Gastrocnemius medialis (tissue), 4 donors: ENCODE results near the gene ALDH1A3. TPM values are rescaled to one million over a fixed set of nuclear protein-coding genes. Genes with fewer than 3 reads are reported as not detected.

Source experiments
- ATAC-seq, 2 donors: fragments of 150-250 bp; one replicate each; pipeline ENCODE4 v1.9.1; 2016
- DNase-seq, 2 donors: peaks; one replicate each; pipeline ENCODE4 v3.0.0-alpha.2; 2019
- H3K27ac ChIP-seq, 4 donors: fragments of 200-600 bp; sonication (generic); 1 replicate in 1 of 4; 2 replicates in 3 of 4; pipeline ENCODE4 v1.5.1; 2016 to 2018; ENCODE audit warnings: mild to moderate bottlenecking in 2 of 4, moderate library complexity in 1 of 4
- H3K27me3 ChIP-seq, 3 donors: fragments of 200-600 bp; sonication (generic) in 2 of 3; 1 replicate in 1 of 3; 2 replicates in 2 of 3; pipeline versions ENCODE4 v1.5.1 to v1.6.0; 2016 to 2019; ENCODE audit warnings: mild to moderate bottlenecking in 1 of 3, moderate library complexity in 1 of 3
- H3K36me3 ChIP-seq, 2 donors: fragments of 200-600 bp; sonication (generic) in 1 of 2; one replicate each; pipeline ENCODE4 v1.5.1; 2017 to 2018
- H3K4me1 ChIP-seq, 2 donors: fragments of 200-600 bp; sonication (generic) in 1 of 2; one replicate each; pipeline ENCODE4 v1.5.1; 2016 to 2017; ENCODE audit warnings: mild to moderate bottlenecking in 2 of 2
- H3K4me3 ChIP-seq, 4 donors: fragments of 200-600 bp; sonication (generic) in 3 of 4; 1 replicate in 1 of 4; 2 replicates in 3 of 4; pipeline ENCODE4 v1.5.1; 2016 to 2019; ENCODE audit warnings: mild to moderate bottlenecking in 2 of 4
- H3K9me3 ChIP-seq, 3 donors: fragments of 200-600 bp; sonication (generic) in 2 of 3; 1 replicate in 1 of 3; 2 replicates in 2 of 3; pipeline ENCODE4 v1.5.1; 2016 to 2019
- POLR2A ChIP-seq, 2 donors: fragments of 450-650 bp; IDR thresholded peaks; one replicate each; pipeline ENCODE4 v1.6.1; 2017; ENCODE audit warnings: antibody characterized with exemption in 2 of 2, mild to moderate bottlenecking in 2 of 2, moderate library complexity in 2 of 2
- in situ Hi-C, 4 donors: fragments of 200-750 bp; cut with MboI; loops; one replicate each; pipeline versions ENCODE4 v1.15.0 to v1.8.0; 2017; ENCODE audit warnings: low sequenced_read_pairs in 4 of 4
- intact Hi-C: fragments of 100-400 bp; cut with DNase I; formaldehyde crosslinking; loops from one replicate; pipeline ENCODE4 v1.15.1; 2023; ENCODE audit warnings: low total_unique reads
- total RNA-seq, 4 donors: library from RNA; depleted of rRNA; stranded (reverse); fragments of >200 nt; gene quantifications; one replicate each; pipeline versions ENCODE4 v1.1.0 to v1.2.3, GENCODE V29; 2016
- TF ChIP-seq, protein P1 (sequence below), 5 experiments: fragments of 450-650 bp in 3 of 5; fragments of 200-600 bp in 2 of 5; sonication (generic) in 2 of 5; IDR thresholded peaks in 4 of 5; conservative IDR thresholded peaks in 1 of 5; 1 replicate in 4 of 5; 2 replicates in 1 of 5; pipeline ENCODE4 v1.5.1; 2016 to 2019; ENCODE audit warnings: antibody characterized with exemption in 5 of 5, mild to moderate bottlenecking in 3 of 5, moderate library complexity in 3 of 5

Gene ALDH1A3
- total RNA-seq, 4 donors from 2014 or later, result 5.8 to 33.9 (median 15.1) TPM

DNA sequence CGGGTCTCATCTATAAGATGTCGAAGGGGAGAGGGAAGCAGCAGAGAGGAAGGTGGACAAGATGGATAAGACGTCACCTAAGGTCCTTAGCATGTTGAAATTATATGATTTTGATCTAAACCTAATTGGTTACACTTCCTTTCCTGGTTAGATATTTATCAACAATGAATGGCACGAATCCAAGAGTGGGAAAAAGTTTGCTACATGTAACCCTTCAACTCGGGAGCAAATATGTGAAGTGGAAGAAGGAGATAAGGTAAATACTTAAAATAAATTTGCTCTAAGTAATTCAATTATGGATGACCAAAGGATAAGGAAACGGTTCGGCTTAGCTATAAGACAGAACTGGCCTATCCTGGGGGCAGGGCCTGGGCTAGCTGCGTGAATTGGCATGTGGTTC is 5.5 kb downstream of the ALDH1A3 start:
- Histone ChIP-seq H3K36me3 (no peaks in the 10 kb centered on the region), H3K4me3 (no peak overlapping the region), H3K9me3 (no peaks in the 10 kb centered on the region), H3K27me3 (peaks cover 11 to 17% (median 13%) of the 10 kb centered on the region in 3 donors), H3K4me1 (no peaks in the 10 kb centered on the region), H3K27ac (no peak overlapping the region)
- ATAC-seq (no peak), DNase-seq (no peak)
- intact Hi-C loops, result no loop called here
- in situ Hi-C loops, result no loop called here
- TF ChIP-seq, protein P1, sequence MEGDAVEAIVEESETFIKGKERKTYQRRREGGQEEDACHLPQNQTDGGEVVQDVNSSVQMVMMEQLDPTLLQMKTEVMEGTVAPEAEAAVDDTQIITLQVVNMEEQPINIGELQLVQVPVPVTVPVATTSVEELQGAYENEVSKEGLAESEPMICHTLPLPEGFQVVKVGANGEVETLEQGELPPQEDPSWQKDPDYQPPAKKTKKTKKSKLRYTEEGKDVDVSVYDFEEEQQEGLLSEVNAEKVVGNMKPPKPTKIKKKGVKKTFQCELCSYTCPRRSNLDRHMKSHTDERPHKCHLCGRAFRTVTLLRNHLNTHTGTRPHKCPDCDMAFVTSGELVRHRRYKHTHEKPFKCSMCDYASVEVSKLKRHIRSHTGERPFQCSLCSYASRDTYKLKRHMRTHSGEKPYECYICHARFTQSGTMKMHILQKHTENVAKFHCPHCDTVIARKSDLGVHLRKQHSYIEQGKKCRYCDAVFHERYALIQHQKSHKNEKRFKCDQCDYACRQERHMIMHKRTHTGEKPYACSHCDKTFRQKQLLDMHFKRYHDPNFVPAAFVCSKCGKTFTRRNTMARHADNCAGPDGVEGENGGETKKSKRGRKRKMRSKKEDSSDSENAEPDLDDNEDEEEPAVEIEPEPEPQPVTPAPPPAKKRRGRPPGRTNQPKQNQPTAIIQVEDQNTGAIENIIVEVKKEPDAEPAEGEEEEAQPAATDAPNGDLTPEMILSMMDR (IDR thresholded peaks at IDR 0.05 in 4 of 5, conservative IDR thresholded peaks at IDR 0.05 in 1 of 5), result no peak

DNA sequence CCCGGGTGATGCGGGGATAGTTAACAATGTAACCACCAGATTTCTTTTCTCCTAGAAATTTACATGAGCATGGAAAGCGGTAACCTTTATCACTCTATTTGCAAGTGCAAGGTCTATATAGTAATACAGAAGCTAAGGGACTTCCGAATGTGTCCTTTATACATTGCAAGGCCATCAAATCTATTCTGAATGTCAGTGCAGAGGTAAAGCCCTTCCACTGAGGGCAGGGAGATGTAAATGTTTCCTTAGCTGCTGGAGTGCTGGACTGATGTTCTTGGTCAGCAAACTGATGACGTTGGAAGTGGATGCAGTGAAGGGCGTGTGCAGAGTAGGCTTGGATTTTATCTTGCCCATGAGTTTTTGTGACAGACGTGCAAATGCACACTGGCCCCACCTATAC is 6.2 kb downstream of the ALDH1A3 start:
- no peaks in the 10 kb centered on the region for H3K36me3 ChIP-seq
- no peak for DNase-seq
- no peaks in the 10 kb centered on the region for H3K4me1 ChIP-seq
- H3K9me3 ChIP-seq, result no peaks in the 10 kb centered on the region
- intact Hi-C loops, result no loop called here
- in situ Hi-C loops, result no loop called here
- H3K27me3 ChIP-seq, result peaks cover 11 to 16% (median 11%) of the 10 kb centered on the region in 3 donors
- no peak for ATAC-seq
- no peak overlapping the region for H3K4me3 ChIP-seq
- TF ChIP-seq, protein P1 (IDR thresholded peaks at IDR 0.05 in 4 of 5, conservative IDR thresholded peaks at IDR 0.05 in 1 of 5), result no peak
- TF ChIP-seq POLR2A (IDR thresholded peaks at IDR 0.05), result no peak
- no peak overlapping the region for H3K27ac ChIP-seq

DNA sequence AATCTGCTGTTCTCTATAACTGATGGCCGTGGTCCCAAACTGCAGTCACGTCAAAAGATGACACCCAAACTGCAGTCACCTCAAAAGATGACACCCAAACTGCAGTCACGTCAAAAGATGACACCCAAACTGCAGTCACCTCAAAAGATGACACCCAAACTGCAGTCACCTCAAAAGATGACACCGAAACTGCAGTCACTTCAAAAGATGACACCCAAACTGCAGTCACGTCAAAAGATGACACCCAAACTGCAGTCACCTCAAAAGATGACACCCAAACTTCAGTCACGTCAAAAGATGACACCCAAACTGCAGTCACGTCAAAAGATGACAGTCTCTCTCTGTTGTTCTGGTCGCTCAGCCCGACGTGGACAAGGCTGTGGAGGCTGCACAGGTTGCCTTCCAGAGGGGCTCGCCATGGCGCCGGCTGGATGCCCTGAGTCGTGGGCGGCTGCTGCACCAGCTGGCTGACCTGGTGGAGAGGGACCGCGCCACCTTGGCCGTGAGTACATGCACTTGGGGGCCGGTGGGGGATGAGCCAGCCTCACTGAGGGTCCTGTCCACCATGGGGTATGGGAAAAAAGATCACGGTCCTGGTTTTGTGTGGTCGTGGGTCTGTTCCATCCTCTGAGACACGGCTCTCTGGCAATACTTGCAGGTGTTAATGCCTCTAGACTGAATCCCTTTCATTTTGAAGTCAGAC is 7.7 kb downstream of the ALDH1A3 start:
- peaks cover 7 to 16% (median 11%) of the 10 kb centered on the region in 3 donors for H3K27me3 ChIP-seq

DNA sequence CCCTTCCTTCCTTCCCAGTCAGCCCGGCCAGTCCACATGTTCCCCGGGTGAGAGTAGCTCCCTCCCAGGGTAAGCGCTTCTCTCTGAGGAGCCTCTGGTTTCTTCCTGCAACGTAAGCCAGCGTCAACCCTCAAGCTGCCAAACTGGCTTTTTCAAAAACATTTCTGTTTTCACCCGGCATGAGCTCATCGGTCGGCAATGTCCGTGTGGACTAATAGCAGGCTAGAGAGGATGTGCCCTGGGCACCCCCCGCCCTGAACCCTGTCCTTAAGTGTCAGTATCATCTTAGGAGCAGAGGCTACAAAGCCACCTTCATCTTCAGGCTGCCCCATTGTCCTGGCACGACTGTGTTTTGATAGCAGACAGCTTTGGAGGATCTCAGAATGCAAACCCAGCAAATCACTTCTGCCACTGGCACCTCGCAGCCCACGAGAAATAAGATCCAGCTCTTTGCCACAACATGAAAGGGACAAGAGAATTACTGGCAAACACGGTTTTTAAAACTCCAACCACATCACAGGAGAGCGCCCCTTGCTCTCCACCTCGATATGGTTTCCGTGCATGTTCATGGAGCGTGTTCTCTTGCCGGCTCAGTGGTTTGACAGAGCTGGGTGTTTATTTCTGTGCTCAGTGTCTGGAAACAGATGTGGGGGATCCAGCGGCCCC is 9.9 kb downstream of the ALDH1A3 start:
- Histone ChIP-seq H3K27ac (peak overlapping the region in 1 of 4 donors; percentile 54), H3K4me1 (no peaks in the 10 kb centered on the region), H3K27me3 (peaks cover 7 to 16% (median 11%) of the 10 kb centered on the region in 3 donors), H3K4me3 (no peak overlapping the region), H3K9me3 (no peaks in the 10 kb centered on the region), H3K36me3 (no peaks in the 10 kb centered on the region)
- TF ChIP-seq, protein P1 (IDR thresholded peaks at IDR 0.05 in 4 of 5, conservative IDR thresholded peaks at IDR 0.05 in 1 of 5), result no peak
- no peak for TF ChIP-seq POLR2A (IDR thresholded peaks at IDR 0.05)
- DNase-seq (peak in 1 of 2 donors; percentile 50), ATAC-seq (peak; percentile 63 to 75)
- intact Hi-C loops (no loop called here), in situ Hi-C loops (no loop called here)

More for the DNA sequence above, 7.7 kb downstream of the ALDH1A3 start:
- ATAC-seq, result no peak
- Histone ChIP-seq H3K9me3 (no peaks in the 10 kb centered on the region), H3K36me3 (no peaks in the 10 kb centered on the region), H3K27ac (no peak overlapping the region), H3K4me3 (no peak overlapping the region), H3K4me1 (no peaks in the 10 kb centered on the region)
- no peak for DNase-seq
- intact Hi-C loops (no loop called here), in situ Hi-C loops (no loop called here)
- TF ChIP-seq, protein P1 (IDR thresholded peaks at IDR 0.05 in 4 of 5, conservative IDR thresholded peaks at IDR 0.05 in 1 of 5), result no peak
- no peak for TF ChIP-seq POLR2A (IDR thresholded peaks at IDR 0.05)
